ENCODE results near the gene SMYD3. TPM values are rescaled to one million over a fixed set of nuclear protein-coding genes. Genes with fewer than 3 reads are reported as not detected.

Gene SMYD3
- total RNA-seq, 1 experiment from 2014 or later: 17.4 TPM

DNA sequence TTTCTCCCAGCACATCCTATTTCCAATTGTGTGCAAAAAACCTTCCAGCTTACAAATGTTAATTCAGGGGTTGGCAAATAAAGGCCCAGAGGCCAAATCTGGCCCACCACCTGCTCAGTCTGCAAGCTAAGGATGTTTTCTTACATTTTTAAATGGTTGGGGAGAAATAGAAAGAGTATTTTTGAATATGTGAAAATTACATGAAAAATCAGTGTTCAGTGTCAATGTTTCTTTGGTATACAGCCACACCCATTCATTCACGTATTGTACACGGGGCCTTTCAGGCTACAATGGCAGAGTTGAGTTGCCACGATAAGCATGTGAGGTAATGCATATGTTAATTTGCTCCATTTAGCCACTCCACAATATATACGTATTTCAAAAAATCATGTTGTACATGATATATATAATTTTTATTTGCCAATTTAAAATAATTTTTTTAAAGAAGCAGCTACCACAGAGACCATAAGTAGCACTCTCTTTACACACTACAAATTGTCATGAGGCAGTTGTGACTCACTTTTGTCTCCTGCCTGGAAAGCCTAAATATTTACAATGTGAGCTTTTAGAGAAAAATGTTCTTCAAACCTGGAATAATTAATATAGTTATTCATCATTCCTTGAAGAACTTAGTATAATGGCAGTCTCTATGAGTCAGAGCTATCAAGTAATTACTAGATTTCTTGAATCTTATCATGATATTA is 189.6 kb downstream of the SMYD3 start:
- POLR2A ChIA-PET: no interaction called here
- no peaks in the 10 kb centered on the region for H3K9me3 ChIP-seq (ENCODE audit: control insufficient read depth, insufficient read depth, low read depth, low read length)
- H3K4me3 ChIP-seq (ENCODE audit: low read depth in 2 of 2, low read length in 2 of 2): no peak overlapping the region
- intact Hi-C loops (cut with micrococcal nuclease; ENCODE audit: unreplicated experiment) (no loop called here), in situ Hi-C loops (cut with HindIII; ENCODE audit: low pct_unique_long_range_greater_than_20kb, low sequenced_read_pairs) (no loop called here)
- TF ChIP-seq SIN3A (IDR thresholded peaks at IDR 0.05; ENCODE audit: borderline replicate concordance, insufficient read depth, low read depth, low read length) (no peak), CTCF (IDR thresholded peaks at IDR 0.05) (no peak), TCF7L2 (IDR thresholded peaks at IDR 0.05; ENCODE audit: low read depth, low read length) (no peak), POLR2AphosphoS5 (IDR thresholded peaks at IDR 0.05; ENCODE audit: low read depth, low read length) (no peak), REST (IDR thresholded peaks at IDR 0.05; ENCODE audit: insufficient read depth in 1 of 2, low read depth in 2 of 2, low read length in 1 of 2) (no peak)
- H3K27me3 ChIP-seq (ENCODE audit: control insufficient read depth, insufficient read depth, low read length): no peaks in the 10 kb centered on the region
- no peak overlapping the region for H3K27ac ChIP-seq (ENCODE audit: low read length)
- CTCF ChIA-PET: no interaction called here
- ATAC-seq (no peak), DNase-seq (ENCODE audit: low read depth, low spot score) (no peak)
- no TSS peak for BruUV-seq (replicated peaks)
- H3K4me1 ChIP-seq (ENCODE audit: control insufficient read depth, insufficient read depth, low read length): no peaks in the 10 kb centered on the region
- H3K36me3 ChIP-seq (ENCODE audit: control insufficient read depth, insufficient read depth, low read length): no peaks in the 10 kb centered on the region

GRCh38 chr1:246311461-246311860 is 195.6 kb downstream of the SMYD3 start:
- ChIA-PET CTCF (no interaction called here), POLR2A (no interaction called here)
- ATAC-seq: no peak
- no TSS peak for BruUV-seq (replicated peaks)
- no peak for TF ChIP-seq POLR2AphosphoS5 (IDR thresholded peaks at IDR 0.05; ENCODE audit: low read depth, low read length)
- TF ChIP-seq SIN3A (IDR thresholded peaks at IDR 0.05; ENCODE audit: borderline replicate concordance, insufficient read depth, low read depth, low read length): no peak
- no peak for TF ChIP-seq REST (IDR thresholded peaks at IDR 0.05; ENCODE audit: insufficient read depth in 1 of 2, low read depth in 2 of 2, low read length in 1 of 2)
- TF ChIP-seq CTCF (IDR thresholded peaks at IDR 0.05): no peak
- TF ChIP-seq TCF7L2 (IDR thresholded peaks at IDR 0.05; ENCODE audit: low read depth, low read length): no peak
- Histone ChIP-seq H3K9me3 (ENCODE audit: control insufficient read depth, insufficient read depth, low read depth, low read length) (no peaks in the 10 kb centered on the region), H3K27me3 (ENCODE audit: control insufficient read depth, insufficient read depth, low read length) (no peaks in the 10 kb centered on the region), H3K36me3 (ENCODE audit: control insufficient read depth, insufficient read depth, low read length) (no peaks in the 10 kb centered on the region), H3K4me3 (ENCODE audit: low read depth in 2 of 2, low read length in 2 of 2) (no peak overlapping the region), H3K27ac (ENCODE audit: low read length) (no peak overlapping the region), H3K4me1 (ENCODE audit: control insufficient read depth, insufficient read depth, low read length) (no peaks in the 10 kb centered on the region)
- DNase-seq (ENCODE audit: low read depth, low spot score): no peak
- intact Hi-C loops (cut with micrococcal nuclease; ENCODE audit: unreplicated experiment): no loop called here
- in situ Hi-C loops (cut with HindIII; ENCODE audit: low pct_unique_long_range_greater_than_20kb, low sequenced_read_pairs): no loop called here

All from Panc1 (cell line).